DND-41 (cell line): ENCODE data around the gene ZFP36L2.

Source experiments
- EZH2 ChIP-seq: IDR thresholded peaks from 3 replicates; pipeline ENCODE4 v1.6.1; 2012; ENCODE audit warnings: borderline replicate concordance, low read depth, mild to moderate bottlenecking, moderate library complexity, low read length, inconsistent platforms; ENCODE audit not compliant: severe bottlenecking
- TF ChIP-seq, protein P1 (sequence below): IDR thresholded peaks from 2 replicates; pipeline ENCODE4 v1.5.1; 2012; ENCODE audit warnings: borderline replicate concordance, low read length, moderate library complexity, mild to moderate bottlenecking; ENCODE audit not compliant: poor library complexity, severe bottlenecking; ENCODE audit errors: extremely low read depth

DNA sequence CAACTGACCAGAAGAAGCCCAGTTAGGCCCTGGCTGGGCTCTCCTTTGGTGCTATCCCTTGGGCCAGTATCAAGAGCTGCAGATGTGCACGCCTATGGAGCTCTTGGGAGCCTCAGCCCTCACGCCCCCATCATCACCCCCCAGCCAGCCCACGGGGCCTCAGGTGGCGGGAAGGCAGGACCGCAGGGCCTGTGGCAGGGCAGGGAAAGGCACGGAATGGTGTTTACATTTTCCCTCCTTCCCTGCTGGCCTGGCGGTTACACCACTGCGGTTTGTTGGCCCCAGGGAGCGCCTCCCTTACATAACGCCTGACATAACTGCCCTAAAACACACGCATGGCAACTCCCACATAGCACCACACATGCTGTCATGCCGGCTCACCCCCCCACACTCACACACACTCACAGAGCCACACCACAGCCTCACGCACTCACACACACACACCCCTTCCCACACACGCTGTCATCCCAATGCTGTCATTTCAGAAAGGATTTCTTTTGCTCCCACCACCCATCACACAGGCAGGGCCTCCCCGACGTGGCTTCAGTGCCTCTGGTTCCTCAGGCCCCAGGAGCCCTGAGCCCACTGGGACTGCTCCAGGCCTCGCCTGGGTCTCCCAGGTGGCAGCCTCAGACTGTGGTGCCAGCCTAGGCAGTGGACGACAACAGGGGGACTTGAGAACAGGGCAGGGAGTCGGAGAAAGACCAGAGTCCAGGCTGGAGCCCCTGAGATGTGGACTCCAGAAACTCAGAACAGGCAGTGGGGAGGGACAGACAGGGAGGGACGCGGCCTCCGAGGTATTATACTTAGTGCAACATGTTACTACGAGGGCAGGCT, 15.7 kb downstream of the ZFP36L2 start:
- TF ChIP-seq, protein P1, sequence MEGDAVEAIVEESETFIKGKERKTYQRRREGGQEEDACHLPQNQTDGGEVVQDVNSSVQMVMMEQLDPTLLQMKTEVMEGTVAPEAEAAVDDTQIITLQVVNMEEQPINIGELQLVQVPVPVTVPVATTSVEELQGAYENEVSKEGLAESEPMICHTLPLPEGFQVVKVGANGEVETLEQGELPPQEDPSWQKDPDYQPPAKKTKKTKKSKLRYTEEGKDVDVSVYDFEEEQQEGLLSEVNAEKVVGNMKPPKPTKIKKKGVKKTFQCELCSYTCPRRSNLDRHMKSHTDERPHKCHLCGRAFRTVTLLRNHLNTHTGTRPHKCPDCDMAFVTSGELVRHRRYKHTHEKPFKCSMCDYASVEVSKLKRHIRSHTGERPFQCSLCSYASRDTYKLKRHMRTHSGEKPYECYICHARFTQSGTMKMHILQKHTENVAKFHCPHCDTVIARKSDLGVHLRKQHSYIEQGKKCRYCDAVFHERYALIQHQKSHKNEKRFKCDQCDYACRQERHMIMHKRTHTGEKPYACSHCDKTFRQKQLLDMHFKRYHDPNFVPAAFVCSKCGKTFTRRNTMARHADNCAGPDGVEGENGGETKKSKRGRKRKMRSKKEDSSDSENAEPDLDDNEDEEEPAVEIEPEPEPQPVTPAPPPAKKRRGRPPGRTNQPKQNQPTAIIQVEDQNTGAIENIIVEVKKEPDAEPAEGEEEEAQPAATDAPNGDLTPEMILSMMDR = no peak
- no peak for TF ChIP-seq EZH2
